Epithelial cell of esophagus (primary cell): ENCODE measurements around the gene OR10C1.

ENCODE experiments used
- DNase-seq: peaks from one replicate; pipeline ENCODE4 v3.0.0; 2010; ENCODE audit warnings: low read depth
- H3K4me3 ChIP-seq: 2 replicates; pipeline ENCODE4 v1.5.1; 2011; ENCODE audit warnings: mild to moderate bottlenecking, low read length, control low read depth
- TF ChIP-seq, protein P1 (sequence below): IDR thresholded peaks from 2 replicates; pipeline ENCODE4 v1.5.1; 2011; ENCODE audit warnings: low read depth, mild to moderate bottlenecking, low read length, control low read depth, inconsistent platforms; ENCODE audit not compliant: insufficient read depth; ENCODE audit errors: missing control alignments

OR10C1 gene

DNA sequence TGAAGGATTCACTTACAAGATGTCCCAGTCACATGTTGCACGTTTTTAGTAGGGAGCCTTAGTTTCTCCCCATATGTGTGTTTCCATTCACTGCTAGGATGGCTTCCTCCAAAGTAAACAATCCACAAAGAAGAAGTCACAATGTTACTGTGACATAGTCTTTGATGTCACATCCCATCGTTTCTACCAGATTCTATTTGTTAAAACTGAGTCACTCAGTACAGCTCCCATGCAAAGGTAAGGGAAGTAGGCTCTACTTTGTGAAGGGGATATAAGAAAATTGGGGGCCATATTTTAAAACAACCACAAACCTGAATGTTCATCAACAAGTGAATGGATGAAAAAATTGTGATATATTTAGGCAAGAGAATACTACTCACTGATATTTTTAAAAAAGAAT lies 17.9 kb downstream of the OR10C1 start, which contains the start of the genes OR11A1 and OR2H1:
Gene OR11A1 (minus strand): TSS at position 101 of the 400 bp plus-strand sequence. CDS start 29,430 bp downstream, outside the sequence.
Gene OR2H1 (plus strand): TSS at position 185 of the 400 bp plus-strand sequence. CDS start 4,615 bp downstream, outside the sequence.
- TF ChIP-seq, protein P1, sequence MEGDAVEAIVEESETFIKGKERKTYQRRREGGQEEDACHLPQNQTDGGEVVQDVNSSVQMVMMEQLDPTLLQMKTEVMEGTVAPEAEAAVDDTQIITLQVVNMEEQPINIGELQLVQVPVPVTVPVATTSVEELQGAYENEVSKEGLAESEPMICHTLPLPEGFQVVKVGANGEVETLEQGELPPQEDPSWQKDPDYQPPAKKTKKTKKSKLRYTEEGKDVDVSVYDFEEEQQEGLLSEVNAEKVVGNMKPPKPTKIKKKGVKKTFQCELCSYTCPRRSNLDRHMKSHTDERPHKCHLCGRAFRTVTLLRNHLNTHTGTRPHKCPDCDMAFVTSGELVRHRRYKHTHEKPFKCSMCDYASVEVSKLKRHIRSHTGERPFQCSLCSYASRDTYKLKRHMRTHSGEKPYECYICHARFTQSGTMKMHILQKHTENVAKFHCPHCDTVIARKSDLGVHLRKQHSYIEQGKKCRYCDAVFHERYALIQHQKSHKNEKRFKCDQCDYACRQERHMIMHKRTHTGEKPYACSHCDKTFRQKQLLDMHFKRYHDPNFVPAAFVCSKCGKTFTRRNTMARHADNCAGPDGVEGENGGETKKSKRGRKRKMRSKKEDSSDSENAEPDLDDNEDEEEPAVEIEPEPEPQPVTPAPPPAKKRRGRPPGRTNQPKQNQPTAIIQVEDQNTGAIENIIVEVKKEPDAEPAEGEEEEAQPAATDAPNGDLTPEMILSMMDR: no peak
- no peak for DNase-seq
- no peak within 1 kb of the TSS for H3K4me3 ChIP-seq

DNA sequence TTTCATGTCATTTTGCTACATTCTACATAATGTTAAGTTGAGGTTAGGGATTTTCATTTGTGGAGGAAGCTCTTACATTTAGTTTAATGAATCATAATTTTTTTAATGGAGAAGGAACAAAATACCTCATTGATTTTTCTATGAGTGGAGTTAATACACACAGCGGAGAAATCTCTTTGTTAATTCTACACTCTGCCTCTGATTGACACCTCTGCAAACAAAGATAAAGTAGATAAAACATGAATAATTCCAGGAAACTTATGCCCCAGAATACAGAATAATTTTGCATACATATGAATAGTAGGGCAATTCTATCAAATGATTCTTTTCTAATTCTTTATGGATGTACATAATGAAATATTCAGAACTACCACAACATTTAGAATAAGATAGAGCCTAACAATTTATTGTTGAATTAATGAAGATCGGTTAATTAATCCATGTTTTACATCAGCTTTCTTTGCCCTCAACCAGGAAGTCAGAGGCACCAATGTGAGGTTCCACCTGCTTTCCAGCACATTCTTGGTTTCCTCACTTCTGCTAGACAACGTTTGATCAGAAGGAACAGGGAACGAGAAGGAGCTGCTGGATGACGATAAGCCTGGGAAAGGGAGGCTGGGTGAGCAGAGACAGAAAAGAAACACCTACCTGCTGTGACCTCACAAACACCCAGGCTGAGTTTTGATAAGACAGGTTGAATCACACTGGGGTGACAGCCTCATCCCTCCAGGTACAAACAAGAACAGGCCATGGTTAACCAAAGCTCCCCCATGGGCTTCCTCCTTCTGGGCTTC lies 22.1 kb downstream of the OR10C1 start:
- TF ChIP-seq, protein P1: no peak
- H3K4me3 ChIP-seq: no peak overlapping the region
- no peak for DNase-seq

DNA sequence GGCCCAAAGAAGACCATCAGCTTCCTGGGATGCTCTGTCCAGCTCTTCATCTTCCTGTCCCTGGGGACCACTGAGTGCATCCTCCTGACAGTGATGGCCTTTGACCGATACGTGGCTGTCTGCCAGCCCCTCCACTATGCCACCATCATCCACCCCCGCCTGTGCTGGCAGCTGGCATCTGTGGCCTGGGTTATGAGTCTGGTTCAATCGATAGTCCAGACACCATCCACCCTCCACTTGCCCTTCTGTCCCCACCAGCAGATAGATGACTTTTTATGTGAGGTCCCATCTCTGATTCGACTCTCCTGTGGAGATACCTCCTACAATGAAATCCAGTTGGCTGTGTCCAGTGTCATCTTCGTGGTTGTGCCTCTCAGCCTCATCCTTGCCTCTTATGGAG lies 22.9 kb downstream of the OR10C1 start:
- DNase-seq: no peak

DNA sequence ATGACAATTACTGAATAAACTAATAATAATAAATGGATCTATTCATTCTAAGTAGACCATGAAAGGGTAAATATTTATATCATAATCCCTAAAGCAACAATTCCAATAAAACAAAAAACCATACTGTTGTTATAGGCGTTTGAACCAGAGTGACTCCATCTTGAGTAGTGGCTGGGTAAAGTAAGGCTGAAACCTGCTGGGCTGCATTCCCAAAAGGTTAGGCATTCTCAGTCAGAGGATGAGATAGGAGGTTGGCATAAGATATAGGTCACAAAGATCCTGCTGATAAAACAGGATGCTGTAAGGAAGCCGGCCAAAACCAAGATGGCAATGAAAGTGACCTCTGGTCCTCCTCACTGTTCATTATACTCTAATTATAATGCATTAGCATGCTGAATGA lies 26.2 kb downstream of the OR10C1 start:
- no peak overlapping the region for H3K4me3 ChIP-seq
- TF ChIP-seq, protein P1: no peak
- DNase-seq: peak; percentile 64

More for the DNA sequence above, 22.9 kb downstream of the OR10C1 start:
- H3K4me3 ChIP-seq: no peak overlapping the region
- TF ChIP-seq, protein P1: no peak

DNA sequence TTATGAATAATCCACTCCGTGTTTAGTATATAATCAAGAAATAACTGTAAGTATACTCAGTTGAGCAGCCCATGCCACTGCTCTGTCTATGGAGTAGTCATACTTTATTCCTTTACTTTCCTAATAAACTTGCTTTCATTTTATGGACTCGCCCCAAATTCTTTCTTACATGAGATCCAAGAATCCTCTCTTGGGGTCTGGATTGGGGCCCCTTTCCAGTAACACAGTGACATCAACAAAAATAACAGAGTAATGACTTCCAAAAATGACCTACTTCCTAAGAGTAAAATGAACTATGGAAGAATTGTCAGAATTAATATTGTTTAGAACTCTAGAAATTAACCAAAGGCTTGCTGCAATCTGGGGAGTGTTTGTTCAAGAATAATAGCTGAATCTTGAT lies 26.7 kb downstream of the OR10C1 start:
- DNase-seq: no peak
- H3K4me3 ChIP-seq: no peak overlapping the region
- TF ChIP-seq, protein P1: no peak

DNA sequence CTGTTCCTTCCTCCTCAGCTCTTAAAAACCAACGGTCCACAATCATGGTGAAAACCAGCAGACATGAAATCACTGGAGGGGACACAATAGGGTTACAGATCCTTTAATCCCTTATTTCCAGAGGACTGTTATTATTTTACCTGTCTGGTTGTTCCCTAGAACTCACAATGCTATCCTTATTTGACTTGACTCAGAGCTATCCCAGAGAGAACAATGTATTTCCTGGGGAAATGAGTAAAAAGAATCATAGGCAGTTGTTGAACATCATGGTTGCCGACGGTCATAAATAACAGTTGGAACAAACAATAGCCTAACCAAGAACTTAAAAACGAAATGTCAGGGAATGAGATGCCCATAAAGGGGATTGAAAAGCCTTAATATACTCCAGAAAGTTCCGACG lies 27.1 kb downstream of the OR10C1 start:
- no peak for DNase-seq
- no peak overlapping the region for H3K4me3 ChIP-seq
- TF ChIP-seq, protein P1: no peak

DNA sequence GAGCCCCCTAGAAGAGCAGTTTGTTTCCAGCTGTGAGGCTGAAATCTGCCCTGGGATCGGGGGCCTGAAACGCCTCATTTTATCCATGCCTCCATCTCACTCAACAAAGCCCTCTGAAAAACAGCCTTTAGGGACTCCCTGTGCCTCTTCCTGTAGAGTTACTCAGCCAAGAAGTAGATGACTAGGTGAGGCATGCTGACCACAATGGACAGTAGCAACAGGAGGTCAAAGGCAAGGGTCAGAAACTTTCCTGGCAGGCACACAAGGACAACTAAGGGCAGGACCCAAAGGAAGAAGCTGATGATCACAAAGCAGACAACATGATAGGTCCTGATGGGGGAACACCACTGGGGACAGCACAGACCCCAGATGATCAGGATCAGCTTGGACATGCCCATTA lies 35.9 kb downstream of the OR10C1 start:
- H3K4me3 ChIP-seq: no peak overlapping the region
- TF ChIP-seq, protein P1: no peak
- DNase-seq: no peak
